Lower leg skin (tissue), 3 donors: Measurements from ENCODE around the gene SORCS2.

Experiments
- CTCF ChIP-seq, 3 donors: fragments of 450-650 bp; IDR thresholded peaks; one replicate each; pipeline ENCODE4 v1.5.1; 2016; ENCODE audit warnings: antibody characterized with exemption in 3 of 3, mild to moderate bottlenecking in 3 of 3, moderate library complexity in 2 of 3
- POLR2A ChIP-seq, 2 donors: fragments of 450-650 bp; IDR thresholded peaks; one replicate each; pipeline ENCODE4 v1.6.1; 2016 to 2017; ENCODE audit warnings: antibody characterized with exemption in 2 of 2, mild to moderate bottlenecking in 1 of 2, moderate library complexity in 1 of 2

GRCh38 chr4:7428261-7429068 is 236.1 kb downstream of the SORCS2 start:
- TF ChIP-seq CTCF (IDR thresholded peaks at IDR 0.05): no peak
- no peak for TF ChIP-seq POLR2A (IDR thresholded peaks at IDR 0.05)
